Fibroblast of skin of scalp (primary cell): Measurements from ENCODE around the gene WSCD2.
"Not testable (repeated sequence)": the region's sequence is repeated elsewhere in the genome, so short reads cannot be mapped to it uniquely, and the experiment has no call there.

ENCODE experiments used
- DNase-seq: peaks from one replicate; pipeline ENCODE4 v3.0.0-alpha.2; 2013

Gene WSCD2

GRCh38 chr12:108198043-108198442 lies 69.0 kb downstream of the WSCD2 start:
- no peak for DNase-seq

GRCh38 chr12:108199106-108199505 lies 70.0 kb downstream of the WSCD2 start:
- no peak for DNase-seq

GRCh38 chr12:108201808-108202207 lies 72.7 kb downstream of the WSCD2 start:
- DNase-seq = no peak

- no peak for DNase-seq
These were observed 75.3 kb downstream of the WSCD2 start for GRCh38 chr12:108204117-108204987.

- DNase-seq = no peak
These were observed 76.8 kb downstream of the WSCD2 start for GRCh38 chr12:108205864-108206263.

GRCh38 chr12:108207791-108208730 lies 79.0 kb downstream of the WSCD2 start:
- DNase-seq = no peak

GRCh38 chr12:108210001-108210400 lies 80.9 kb downstream of the WSCD2 start:
- no peak for DNase-seq

GRCh38 chr12:108211157-108211556 lies 82.1 kb downstream of the WSCD2 start:
- DNase-seq = no peak

GRCh38 chr12:108213871-108214445 lies 84.9 kb downstream of the WSCD2 start:
- no peak for DNase-seq

- peak; percentile 28 for DNase-seq
These were observed 85.4 kb downstream of the WSCD2 start for GRCh38 chr12:108214486-108214885.

GRCh38 chr12:108215458-108215857 lies 86.4 kb downstream of the WSCD2 start:
- DNase-seq = no peak

GRCh38 chr12:108218921-108219320 lies 89.8 kb downstream of the WSCD2 start:
- no peak for DNase-seq

- DNase-seq = not testable (repeated sequence)
These were observed 96.0 kb downstream of the WSCD2 start for GRCh38 chr12:108225101-108225500.

GRCh38 chr12:108226866-108227265 lies 97.8 kb downstream of the WSCD2 start:
- DNase-seq = no peak

GRCh38 chr12:108228746-108229145 lies 99.7 kb downstream of the WSCD2 start:
- no peak for DNase-seq

GRCh38 chr12:108231109-108231905 lies 102.2 kb downstream of the WSCD2 start:
- no peak for DNase-seq

GRCh38 chr12:108231909-108232434 lies 102.9 kb downstream of the WSCD2 start:
- DNase-seq = no peak

- no peak for DNase-seq
These were observed 103.5 kb downstream of the WSCD2 start for GRCh38 chr12:108232565-108232964.

GRCh38 chr12:108234158-108234557 lies 105.1 kb downstream of the WSCD2 start:
- DNase-seq = peak; percentile 7

GRCh38 chr12:108235197-108235984 lies 106.3 kb downstream of the WSCD2 start:
- no peak for DNase-seq

GRCh38 chr12:108235985-108236263 lies 106.8 kb downstream of the WSCD2 start:
- no peak for DNase-seq
